Progenitor cell of endocrine pancreas (in vitro differentiated cells): ENCODE data around the gene ZFPM1. TPM values are rescaled to one million over a fixed set of nuclear protein-coding genes. Genes with fewer than 3 reads are reported as not detected.

ENCODE experiments used
- DNase-seq: peaks from one replicate; pipeline ENCODE4 v3.0.0; 2021; ENCODE audit warnings: low spot score; ENCODE audit not compliant: unreplicated experiment
- H3K27ac Mint-ChIP-seq: 2 replicates; pipeline ENCODE4 v1.8.0; 2021; ENCODE audit warnings: mild to moderate bottlenecking, moderate library complexity, mixed read lengths
- H3K27me3 Mint-ChIP-seq: 2 replicates; pipeline ENCODE4 v1.8.0; 2021; ENCODE audit warnings: mixed read lengths
- H3K36me3 Mint-ChIP-seq: 2 replicates; pipeline ENCODE4 v1.8.0; 2022; ENCODE audit warnings: mixed read lengths; ENCODE audit not compliant: insufficient read depth
- H3K4me1 Mint-ChIP-seq: 2 replicates; pipeline ENCODE4 v1.8.0; 2021; ENCODE audit warnings: low read depth, mixed read lengths
- H3K4me3 Mint-ChIP-seq: 2 replicates; pipeline ENCODE4 v1.8.0; 2021; ENCODE audit warnings: low read depth, mild to moderate bottlenecking, moderate library complexity, mixed read lengths
- H3K9me3 Mint-ChIP-seq: 2 replicates; pipeline ENCODE4 v1.8.0; 2021; ENCODE audit warnings: low read depth, mixed read lengths
- CTCF ChIP-seq: fragments of 200-600 bp; sonication (generic); IDR thresholded peaks from one replicate; pipeline ENCODE4 v1.5.0; 2021; ENCODE audit warnings: antibody characterized with exemption, mild to moderate bottlenecking; ENCODE audit not compliant: unreplicated experiment
- total RNA-seq: library from RNA; stranded (reverse); gene quantifications from 2 replicates; pipeline ENCODE4 v1.2.1, GENCODE V29; 2021

Gene ZFPM1
- total RNA-seq, 1 donor from 2014 or later = 90.6 TPM

GRCh38 chr16:88411951-88412576 is 41.0 kb upstream of the ZFPM1 start:
- no peak for DNase-seq
- no peak for TF ChIP-seq CTCF
- Mint-ChIP-seq H3K27me3 (peaks cover 3% of the 10 kb centered on the region), H3K36me3 (no peaks in the 10 kb centered on the region), H3K4me1 (no peaks in the 10 kb centered on the region), H3K4me3 (no peak overlapping the region), H3K27ac (no peak overlapping the region), H3K9me3 (no peaks in the 10 kb centered on the region)

- Mint-ChIP-seq H3K9me3 (no peaks in the 10 kb centered on the region), H3K27me3 (peaks cover 2% of the 10 kb centered on the region), H3K4me3 (no peak overlapping the region), H3K4me1 (no peaks in the 10 kb centered on the region), H3K36me3 (no peaks in the 10 kb centered on the region), H3K27ac (no peak overlapping the region)
- no peak for DNase-seq
- no peak for TF ChIP-seq CTCF
Measured at GRCh38 chr16:88412766-88413165, 40.3 kb upstream of the ZFPM1 start.

DNA sequence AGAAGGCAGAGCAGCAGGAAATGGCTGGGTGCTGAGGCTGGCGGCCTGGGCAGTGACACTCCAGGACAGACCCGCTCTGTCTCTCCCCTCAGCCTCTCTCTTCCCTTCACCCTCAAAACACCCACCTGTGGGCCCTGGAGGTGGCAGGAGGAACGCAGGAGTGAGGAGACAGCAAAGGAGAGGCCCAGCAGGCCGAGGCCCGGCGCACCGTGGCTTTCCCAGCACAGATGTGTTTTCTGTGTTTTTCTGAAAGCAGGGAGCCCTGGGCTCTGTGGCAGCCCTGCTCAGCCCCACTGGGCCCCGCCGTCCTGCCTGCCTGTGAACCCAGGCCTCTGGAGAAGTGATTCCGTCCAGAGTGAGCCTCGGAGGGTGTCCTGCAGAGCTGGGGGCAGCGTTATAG is 39.8 kb upstream of the ZFPM1 start:
- no peak for DNase-seq
- H3K27ac Mint-ChIP-seq = no peak overlapping the region
- H3K4me1 Mint-ChIP-seq = no peaks in the 10 kb centered on the region
- H3K4me3 Mint-ChIP-seq = no peak overlapping the region
- H3K36me3 Mint-ChIP-seq = no peaks in the 10 kb centered on the region
- no peaks in the 10 kb centered on the region for H3K27me3 Mint-ChIP-seq
- no peak for TF ChIP-seq CTCF
- no peaks in the 10 kb centered on the region for H3K9me3 Mint-ChIP-seq

DNA sequence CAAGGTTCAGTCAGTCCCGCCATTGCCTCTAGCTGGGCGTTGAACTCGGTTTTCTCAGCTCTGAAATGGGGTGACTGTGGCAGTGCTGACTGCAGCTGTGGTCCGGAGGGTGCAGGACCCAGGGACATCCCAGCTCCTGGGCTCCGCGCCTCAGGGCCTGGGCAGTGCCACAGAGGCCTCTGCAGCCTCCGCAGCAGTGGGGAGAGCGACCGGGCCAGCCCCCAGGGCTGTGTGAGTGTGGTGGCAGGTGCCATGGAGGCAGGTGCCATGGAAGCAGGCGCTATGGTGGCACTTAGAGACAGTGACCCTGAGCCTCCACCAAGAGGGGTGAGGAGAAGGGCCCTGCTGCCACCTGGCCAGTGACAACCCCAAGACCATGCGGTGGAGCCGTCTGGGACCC is 39.4 kb upstream of the ZFPM1 start:
- H3K27ac Mint-ChIP-seq = no peak overlapping the region
- H3K4me1 Mint-ChIP-seq = no peaks in the 10 kb centered on the region
- peaks cover 2% of the 10 kb centered on the region for H3K27me3 Mint-ChIP-seq
- H3K9me3 Mint-ChIP-seq = no peaks in the 10 kb centered on the region
- H3K36me3 Mint-ChIP-seq = no peaks in the 10 kb centered on the region
- no peak for DNase-seq
- TF ChIP-seq CTCF = no peak
- H3K4me3 Mint-ChIP-seq = no peak overlapping the region

DNA sequence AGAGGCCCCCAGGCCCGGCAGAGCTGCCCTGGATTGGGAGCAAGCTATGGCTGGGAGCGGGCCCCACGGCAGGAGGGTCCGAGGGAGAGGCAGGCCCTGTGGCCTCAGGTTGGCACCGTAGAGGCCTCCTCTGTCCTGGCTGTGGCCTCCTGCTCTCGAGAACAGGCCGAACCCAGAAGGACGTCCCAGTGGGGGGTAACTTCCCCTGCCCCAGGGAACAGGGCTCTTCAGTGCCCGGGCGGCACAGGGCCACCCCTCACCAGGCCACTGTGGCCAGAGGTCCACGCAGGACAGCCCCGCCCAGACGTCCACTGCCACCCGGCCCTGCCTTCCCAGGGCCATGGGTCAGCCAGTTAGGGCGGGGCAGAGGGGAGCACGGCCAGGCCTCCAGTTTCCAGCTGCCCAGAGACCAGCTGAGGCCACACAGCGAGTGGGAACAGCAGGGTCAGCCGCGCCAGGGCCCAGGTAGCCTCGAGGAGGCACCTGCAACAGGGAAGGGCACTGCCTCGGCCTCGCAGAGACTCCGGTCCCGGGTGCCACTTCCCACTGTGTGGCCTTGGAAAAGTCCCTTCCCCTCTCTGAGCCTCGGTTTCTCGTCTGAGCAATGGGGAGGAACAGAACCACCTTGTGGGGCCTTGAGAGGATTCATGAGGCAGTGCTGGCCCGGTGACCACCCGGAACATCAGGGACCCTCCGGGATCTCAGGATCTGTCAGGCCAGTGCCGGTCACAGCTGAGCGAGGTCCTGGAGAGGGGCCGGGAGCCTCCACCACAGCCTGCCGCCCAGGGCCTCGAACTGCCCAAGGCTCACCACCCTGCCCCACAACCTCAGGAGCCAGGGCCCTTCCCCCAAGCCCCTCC is 38.3 kb upstream of the ZFPM1 start:
- Mint-ChIP-seq H3K4me3 (no peak overlapping the region), H3K4me1 (no peaks in the 10 kb centered on the region), H3K36me3 (no peaks in the 10 kb centered on the region), H3K9me3 (no peaks in the 10 kb centered on the region), H3K27me3 (peaks cover 4% of the 10 kb centered on the region), H3K27ac (no peak overlapping the region)
- DNase-seq = no peak
- no peak for TF ChIP-seq CTCF
